H1 (cell line): Measurements from ENCODE around the gene ATXN3. TPM values are rescaled to one million over a fixed set of nuclear protein-coding genes. Genes with fewer than 3 reads are reported as not detected.

ENCODE experiments used
- BACH1 ChIP-seq: IDR thresholded peaks from 2 replicates; pipeline ENCODE4 v1.6.1; 2012; ENCODE audit warnings: low read length, improper control_type of control experiment
- BRCA1 ChIP-seq: IDR thresholded peaks from 2 replicates; pipeline ENCODE4 v1.6.1; 2012; ENCODE audit warnings: low read depth, low read length, improper control_type of control experiment
- CBX8 ChIP-seq: fragments of 300-800, 300-1000 bp; sonication (generic); IDR thresholded peaks from 2 replicates; pipeline ENCODE4 v1.7.1; 2016; ENCODE audit warnings: low read depth, low read length, borderline replicate concordance
- RAD21 ChIP-seq, 2 experiments: IDR thresholded peaks in 1 of 2; conservative IDR thresholded peaks in 1 of 2; 2 replicates each; pipeline ENCODE4 v1.6.1; 2011; ENCODE audit warnings: low read depth in 2 of 2, low read length in 2 of 2, improper control_type of control experiment in 1 of 2, inconsistent platforms in 1 of 2, mild to moderate bottlenecking in 1 of 2, moderate library complexity in 1 of 2
- polyA plus RNA-seq, 7 experiments: library from polyadenylated mRNA; depleted of rRNA in 3 of 7; stranded (reverse) in 5 of 7; unstranded in 2 of 7; fragments of >200 nt in 5 of 7; fragments of 200-250 nt in 2 of 7; gene quantifications; 1 replicate in 5 of 7; 2 replicates in 1 of 7; 4 replicates in 1 of 7; pipeline versions ENCODE4 v1.2.1 to v1.2.3, GENCODE V29; 2011 to 2013; ENCODE audit warnings: missing spikeins in 2 of 7, mixed read lengths in 2 of 7
- total RNA-seq: library from RNA; stranded (reverse); fragmentation: NEBNext Ultra II Directional; extraction: Animal tissue kit (Norgen Biotek cat#: 25700); gene quantifications from 2 replicates; pipeline ENCODE4 v1.2.1, GENCODE V29; 2021
- TF ChIP-seq, protein P1 (sequence below): IDR thresholded peaks from 2 replicates; pipeline ENCODE4 v1.6.1; 2011; ENCODE audit warnings: low read length, improper control_type of control experiment

ATXN3 gene
- total and polyA plus RNA-seq, 2 of the 8 experiments (the other 6 are each of a cell fraction or from before 2014, with no cell fraction given), result 8.8 to 37.2 TPM

DNA sequence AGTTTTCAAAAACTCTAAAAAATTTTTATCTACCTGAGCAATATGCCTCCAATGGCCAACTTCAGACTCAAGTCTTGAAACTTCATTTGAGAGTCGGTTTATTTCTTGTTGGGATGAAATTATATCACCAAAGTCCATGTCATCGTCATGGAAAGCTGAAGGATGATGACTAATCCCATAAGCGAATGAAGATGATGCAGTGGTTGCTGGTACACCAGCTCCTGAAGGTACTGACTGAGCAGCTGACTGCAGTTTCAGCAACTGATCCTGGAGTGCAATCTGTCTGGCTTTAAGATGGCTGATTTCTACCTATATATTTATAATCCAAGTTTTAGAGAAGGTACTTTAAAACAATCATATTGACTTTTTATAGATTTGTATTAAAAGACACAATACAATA is 84.9 kb downstream of the ATXN3 start (continued):
- no peak for TF ChIP-seq CBX8
- no peak for TF ChIP-seq BACH1
- no peak for TF ChIP-seq BRCA1
- TF ChIP-seq, protein P1, sequence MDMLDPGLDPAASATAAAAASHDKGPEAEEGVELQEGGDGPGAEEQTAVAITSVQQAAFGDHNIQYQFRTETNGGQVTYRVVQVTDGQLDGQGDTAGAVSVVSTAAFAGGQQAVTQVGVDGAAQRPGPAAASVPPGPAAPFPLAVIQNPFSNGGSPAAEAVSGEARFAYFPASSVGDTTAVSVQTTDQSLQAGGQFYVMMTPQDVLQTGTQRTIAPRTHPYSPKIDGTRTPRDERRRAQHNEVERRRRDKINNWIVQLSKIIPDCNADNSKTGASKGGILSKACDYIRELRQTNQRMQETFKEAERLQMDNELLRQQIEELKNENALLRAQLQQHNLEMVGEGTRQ, result no peak
- TF ChIP-seq RAD21 (IDR thresholded peaks at IDR 0.05 in 1 of 2, conservative IDR thresholded peaks at IDR 0.05 in 1 of 2; ENCODE audit: low read depth in 2 of 2, low read length in 2 of 2), result no peak
